ENCODE data around the gene WTIP. TPM values are rescaled to one million over a fixed set of nuclear protein-coding genes. Genes with fewer than 3 reads are reported as not detected.
"Not testable (repeated sequence)": the region's sequence is repeated elsewhere in the genome, so short reads cannot be mapped to it uniquely, and the experiment has no call there.

Gene WTIP
- total and polyA plus RNA-seq, 4 experiments from 2014 or later = 0.23 to 0.39 TPM; not detected in 2

DNA sequence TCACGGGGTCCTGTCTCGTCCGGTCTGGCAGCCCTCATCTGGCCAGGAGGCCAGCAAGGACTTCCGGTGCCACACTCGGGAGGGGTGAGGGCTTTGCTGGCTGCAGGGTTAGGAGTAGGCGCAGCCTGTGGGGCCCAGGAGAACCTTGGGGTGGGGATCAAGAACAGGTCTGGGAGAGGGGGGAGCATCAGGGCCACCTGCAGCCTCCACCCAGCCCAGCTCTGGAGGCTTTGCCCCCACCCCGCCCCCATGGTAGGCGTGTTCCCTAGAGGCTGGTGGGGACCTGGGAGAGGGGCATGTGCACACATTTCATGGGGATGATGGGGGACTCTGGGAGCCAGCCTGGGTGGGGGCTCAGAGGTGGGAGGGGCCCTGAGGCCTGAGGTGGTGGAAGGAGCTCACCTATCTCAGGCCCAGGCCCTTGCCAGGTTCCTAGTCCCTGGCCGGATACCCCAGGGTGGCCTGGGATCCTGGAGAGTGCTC lies 23.3 kb downstream of the WTIP start:
- intact Hi-C loops (cut with micrococcal nuclease) = no loop called here
- H3K4me1 ChIP-seq (ENCODE audit: insufficient read depth, low read length) = peaks cover 12% of the 10 kb centered on the region
- no peak overlapping the region for H3K4me3 Mint-ChIP-seq
- H3K9me3 ChIP-seq (ENCODE audit: control insufficient read depth in 1 of 2, low read length in 2 of 2) = no peaks in the 10 kb centered on the region
- DNase-seq = no peak
- H3K27me3 ChIP-seq (ENCODE audit: insufficient read depth, low read length) = no peaks in the 10 kb centered on the region
- H3K27me3 Mint-ChIP-seq = peaks cover 0 to 13% of the 10 kb centered on the region in 2 donors
- no peaks in the 10 kb centered on the region for H3K36me3 ChIP-seq (ENCODE audit: insufficient read depth, low read length)
- H3K4me1 Mint-ChIP-seq = peaks cover 1 to 14% (median 7%) of the 10 kb centered on the region in 4 donors
- H3K27ac Mint-ChIP-seq = no peak overlapping the region
- H3K9me3 Mint-ChIP-seq = peaks cover 0 to 9% (median 1%) of the 10 kb centered on the region in 8 donors
- POLR2A ChIA-PET (ENCODE audit: partially characterized antibody) = no interaction called here
- H3K4me3 ChIP-seq (ENCODE audit: low read length in 2 of 2) = no peak overlapping the region
- H3K36me3 Mint-ChIP-seq = peaks cover 0 to 1% of the 10 kb centered on the region in 2 donors
- no peak overlapping the region for H3K27ac ChIP-seq (ENCODE audit: low read depth, low read length)
- CTCF ChIA-PET (ENCODE audit: partially characterized antibody) = no interaction called here

DNA sequence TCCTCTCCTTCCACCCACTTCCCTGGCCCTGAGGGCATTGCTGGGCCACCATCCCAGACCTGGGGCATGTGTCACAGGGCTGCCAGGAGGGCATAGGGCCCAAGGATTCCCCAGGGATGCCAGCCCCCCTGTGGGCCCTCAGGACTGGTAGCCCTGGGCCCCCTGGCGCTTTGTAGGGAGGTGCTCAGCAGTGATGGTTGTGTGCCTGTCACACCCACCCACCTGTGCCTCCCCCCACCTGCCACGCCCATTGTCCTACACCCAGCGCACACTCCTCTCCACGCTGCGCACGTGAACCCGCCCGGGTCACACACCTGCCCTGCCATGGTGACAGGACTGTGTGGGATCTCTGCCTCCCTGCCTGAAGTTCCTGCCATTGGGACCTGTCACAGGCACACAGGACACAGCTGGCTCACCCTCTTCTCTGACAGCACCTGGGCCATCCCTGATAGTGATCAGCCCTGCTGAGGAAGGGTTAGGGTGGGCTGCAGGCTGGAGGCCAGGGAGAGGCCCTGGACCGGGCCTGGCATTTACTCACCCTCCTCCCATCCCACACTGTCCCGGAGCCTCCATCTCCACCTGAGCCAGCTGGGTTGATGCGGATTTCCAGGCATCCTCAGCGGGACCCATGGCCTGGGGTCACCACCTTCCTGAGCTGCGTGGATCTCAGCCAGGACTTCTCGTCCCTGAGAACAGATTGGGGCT lies 23.9 kb downstream of the WTIP start:
- Histone ChIP-seq H3K9me3 (ENCODE audit: control insufficient read depth in 1 of 2, low read length in 2 of 2) (no peaks in the 10 kb centered on the region), H3K27ac (ENCODE audit: low read depth, low read length) (no peak overlapping the region), H3K27me3 (ENCODE audit: insufficient read depth, low read length) (no peaks in the 10 kb centered on the region), H3K4me3 (ENCODE audit: low read length in 2 of 2) (no peak overlapping the region), H3K4me1 (ENCODE audit: insufficient read depth, low read length) (peaks cover 12% of the 10 kb centered on the region), H3K36me3 (ENCODE audit: insufficient read depth, low read length) (no peaks in the 10 kb centered on the region)
- peaks cover 0 to 11% of the 10 kb centered on the region in 2 donors for H3K27me3 Mint-ChIP-seq
- no peak overlapping the region for H3K4me3 Mint-ChIP-seq
- H3K36me3 Mint-ChIP-seq = peaks cover 0 to 1% of the 10 kb centered on the region in 2 donors
- H3K4me1 Mint-ChIP-seq = peaks cover 1 to 10% (median 6%) of the 10 kb centered on the region in 4 donors
- ChIA-PET CTCF (ENCODE audit: partially characterized antibody) (no interaction called here), POLR2A (ENCODE audit: partially characterized antibody) (no interaction called here)
- intact Hi-C loops (cut with micrococcal nuclease) = no loop called here
- peaks cover 0 to 13% (median 5%) of the 10 kb centered on the region in 8 donors for H3K9me3 Mint-ChIP-seq
- H3K27ac Mint-ChIP-seq = no peak overlapping the region
- no peak for DNase-seq

DNA sequence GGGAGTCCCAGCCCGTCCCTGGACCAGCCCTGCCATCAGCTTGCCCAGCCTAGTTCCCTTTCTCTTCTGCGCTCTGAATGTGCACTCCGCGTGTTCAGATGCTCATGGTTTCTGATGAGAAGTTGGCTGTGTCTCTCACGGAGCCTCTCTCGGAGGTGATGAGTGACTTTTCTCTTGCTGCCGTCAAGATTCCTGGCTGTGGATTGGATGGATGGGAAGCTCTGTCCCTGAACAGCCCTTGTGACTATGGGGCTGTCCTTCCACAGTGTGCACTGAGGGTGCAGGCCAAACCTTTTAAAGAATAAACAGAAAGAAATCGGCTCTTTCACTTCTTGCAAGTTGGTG lies 24.4 kb downstream of the WTIP start:
- H3K9me3 Mint-ChIP-seq = peaks cover 2 to 18% (median 11%) of the 10 kb centered on the region in 8 donors
- POLR2A ChIA-PET (ENCODE audit: partially characterized antibody) = no interaction called here

DNA sequence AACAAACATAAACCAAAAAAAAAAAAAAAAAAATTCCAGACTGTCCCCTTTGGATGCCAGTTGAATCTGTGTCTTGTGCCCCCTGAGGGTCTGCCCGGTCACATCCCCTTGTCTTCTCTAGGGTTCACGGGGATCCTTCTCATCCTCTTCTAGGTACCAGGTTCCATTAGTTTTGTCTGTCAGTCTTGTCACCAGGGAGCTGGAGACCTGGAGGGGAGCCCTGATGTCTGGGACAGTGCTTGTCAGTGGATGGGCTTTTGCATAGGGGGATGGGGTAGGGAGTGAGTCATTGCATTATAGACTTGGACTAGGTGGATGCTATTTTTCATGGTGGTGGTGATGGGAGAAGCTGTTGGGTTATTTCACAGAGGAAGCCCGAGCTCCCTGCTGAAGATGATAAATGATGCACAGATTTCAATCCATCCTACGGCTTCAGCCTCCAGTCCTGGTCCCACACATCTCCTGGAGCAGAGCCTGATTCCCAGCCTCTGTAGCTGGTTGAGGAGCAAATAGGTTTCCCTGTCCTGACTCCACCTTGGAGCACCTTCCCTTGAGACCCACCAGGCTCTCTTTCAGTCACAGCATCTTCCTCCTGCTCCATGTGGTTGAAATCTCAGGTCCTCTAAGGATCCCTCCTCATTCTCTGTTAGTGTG lies 26.0 kb downstream of the WTIP start:
- Mint-ChIP-seq H3K27ac (no peak overlapping the region), H3K4me1 (peaks cover 0 to 1% (median 0%) of the 10 kb centered on the region in 4 donors), H3K27me3 (peaks cover 0 to 15% of the 10 kb centered on the region in 2 donors), H3K36me3 (peaks cover 0 to 1% of the 10 kb centered on the region in 2 donors), H3K4me3 (no peak overlapping the region), H3K9me3 (peaks cover 2 to 28% (median 19%) of the 10 kb centered on the region in 8 donors)
- no peaks in the 10 kb centered on the region for H3K27me3 ChIP-seq (ENCODE audit: insufficient read depth, low read length)
- ChIA-PET POLR2A (ENCODE audit: partially characterized antibody) (no interaction called here), CTCF (ENCODE audit: partially characterized antibody) (no interaction called here)
- H3K4me3 ChIP-seq (ENCODE audit: low read length in 2 of 2) = no peak overlapping the region
- DNase-seq = no peak
- H3K9me3 ChIP-seq (ENCODE audit: control insufficient read depth in 1 of 2, low read length in 2 of 2) = no peaks in the 10 kb centered on the region
- H3K36me3 ChIP-seq (ENCODE audit: insufficient read depth, low read length) = no peaks in the 10 kb centered on the region
- intact Hi-C loops (cut with micrococcal nuclease) = no loop called here
- H3K4me1 ChIP-seq (ENCODE audit: insufficient read depth, low read length) = no peaks in the 10 kb centered on the region
- H3K27ac ChIP-seq (ENCODE audit: low read depth, low read length) = no peak overlapping the region

More for the DNA sequence above, 24.4 kb downstream of the WTIP start:
- no peaks in the 10 kb centered on the region for H3K36me3 ChIP-seq (ENCODE audit: insufficient read depth, low read length)
- CTCF ChIA-PET (ENCODE audit: partially characterized antibody) = no interaction called here
- H3K4me3 ChIP-seq (ENCODE audit: low read length in 2 of 2) = no peak overlapping the region
- H3K27me3 ChIP-seq (ENCODE audit: insufficient read depth, low read length) = no peaks in the 10 kb centered on the region
- DNase-seq = no peak
- H3K27ac ChIP-seq (ENCODE audit: low read depth, low read length) = no peak overlapping the region
- Mint-ChIP-seq H3K4me1 (peaks cover 1 to 8% (median 5%) of the 10 kb centered on the region in 4 donors), H3K36me3 (peaks cover 0 to 1% of the 10 kb centered on the region in 2 donors), H3K27ac (no peak overlapping the region), H3K4me3 (no peak overlapping the region), H3K27me3 (peaks cover 0 to 13% of the 10 kb centered on the region in 2 donors)
- no peaks in the 10 kb centered on the region for H3K9me3 ChIP-seq (ENCODE audit: control insufficient read depth in 1 of 2, low read length in 2 of 2)
- intact Hi-C loops (cut with micrococcal nuclease) = no loop called here
- peaks cover 8% of the 10 kb centered on the region for H3K4me1 ChIP-seq (ENCODE audit: insufficient read depth, low read length)

DNA sequence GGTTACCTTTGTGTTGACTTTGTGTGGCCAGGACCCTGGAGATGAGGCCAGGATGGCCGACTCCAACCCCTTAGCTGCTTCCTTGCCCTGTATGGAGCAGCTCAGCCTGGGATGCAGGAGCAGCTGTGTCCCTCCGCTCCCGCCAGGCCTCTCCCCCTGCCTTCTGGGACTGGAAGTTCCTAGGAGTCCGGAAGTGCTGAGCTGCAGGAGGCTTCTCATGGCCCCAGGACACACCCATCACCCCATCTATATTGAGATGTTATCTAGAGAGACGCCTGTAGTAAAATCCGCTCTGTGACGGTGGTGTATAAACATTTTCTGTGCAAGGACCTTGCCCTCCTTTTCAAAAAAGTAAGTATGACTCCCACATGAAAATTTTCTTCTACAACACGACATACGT lies 27.0 kb downstream of the WTIP start:
- Histone ChIP-seq H3K9me3 (ENCODE audit: control insufficient read depth in 1 of 2, low read length in 2 of 2) (no peaks in the 10 kb centered on the region), H3K27ac (ENCODE audit: low read depth, low read length) (no peak overlapping the region), H3K36me3 (ENCODE audit: insufficient read depth, low read length) (no peaks in the 10 kb centered on the region), H3K4me3 (ENCODE audit: low read length in 2 of 2) (no peak overlapping the region), H3K27me3 (ENCODE audit: insufficient read depth, low read length) (no peaks in the 10 kb centered on the region), H3K4me1 (ENCODE audit: insufficient read depth, low read length) (no peaks in the 10 kb centered on the region)
- no peak for DNase-seq
- H3K4me3 Mint-ChIP-seq = no peak overlapping the region
- peaks cover 2 to 28% (median 19%) of the 10 kb centered on the region in 8 donors for H3K9me3 Mint-ChIP-seq
- ChIA-PET POLR2A (ENCODE audit: partially characterized antibody) (no interaction called here), CTCF (ENCODE audit: partially characterized antibody) (no interaction called here)
- no peak overlapping the region for H3K27ac Mint-ChIP-seq
- H3K36me3 Mint-ChIP-seq = peaks cover 0 to 1% of the 10 kb centered on the region in 2 donors
- intact Hi-C loops (cut with micrococcal nuclease) = no loop called here
- peaks cover 0 to 11% of the 10 kb centered on the region in 2 donors for H3K27me3 Mint-ChIP-seq
- no peaks in the 10 kb centered on the region for H3K4me1 Mint-ChIP-seq

DNA sequence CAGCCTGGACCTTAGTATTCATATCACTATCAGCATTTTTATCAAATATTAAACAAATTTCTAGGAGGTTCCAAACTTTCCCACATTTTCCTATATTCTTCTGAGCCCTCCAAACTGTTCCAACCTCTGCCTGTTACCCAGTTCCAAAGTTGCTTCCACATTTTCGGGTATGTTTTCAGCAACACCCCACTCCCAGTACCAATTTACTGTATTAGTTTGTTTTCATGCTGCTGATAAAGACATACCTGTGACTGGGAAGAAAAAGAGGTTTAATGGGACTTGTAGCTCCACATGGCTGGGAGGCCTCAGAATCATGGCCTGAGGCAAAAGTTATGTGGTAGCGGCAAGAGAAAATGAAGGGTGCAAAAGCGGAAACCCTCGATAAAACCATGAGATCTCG lies 29.3 kb downstream of the WTIP start:
- H3K4me3 ChIP-seq (ENCODE audit: low read length in 2 of 2); H3K4me1 Mint-ChIP-seq; intact Hi-C loops (cut with micrococcal nuclease); CTCF ChIA-PET (ENCODE audit: partially characterized antibody); H3K4me1 ChIP-seq (ENCODE audit: insufficient read depth, low read length); H3K27ac ChIP-seq (ENCODE audit: low read depth, low read length); H3K36me3 Mint-ChIP-seq; H3K4me3 Mint-ChIP-seq; H3K9me3 ChIP-seq (ENCODE audit: control insufficient read depth in 1 of 2, low read length in 2 of 2); H3K27me3 ChIP-seq (ENCODE audit: insufficient read depth, low read length); POLR2A ChIA-PET (ENCODE audit: partially characterized antibody); H3K36me3 ChIP-seq (ENCODE audit: insufficient read depth, low read length); DNase-seq; H3K27ac Mint-ChIP-seq: not testable (repeated sequence)
- Mint-ChIP-seq H3K9me3 (peaks cover 2 to 28% (median 19%) of the 10 kb centered on the region in 8 donors), H3K27me3 (peaks cover 2 to 11% of the 10 kb centered on the region in 2 donors)

DNA sequence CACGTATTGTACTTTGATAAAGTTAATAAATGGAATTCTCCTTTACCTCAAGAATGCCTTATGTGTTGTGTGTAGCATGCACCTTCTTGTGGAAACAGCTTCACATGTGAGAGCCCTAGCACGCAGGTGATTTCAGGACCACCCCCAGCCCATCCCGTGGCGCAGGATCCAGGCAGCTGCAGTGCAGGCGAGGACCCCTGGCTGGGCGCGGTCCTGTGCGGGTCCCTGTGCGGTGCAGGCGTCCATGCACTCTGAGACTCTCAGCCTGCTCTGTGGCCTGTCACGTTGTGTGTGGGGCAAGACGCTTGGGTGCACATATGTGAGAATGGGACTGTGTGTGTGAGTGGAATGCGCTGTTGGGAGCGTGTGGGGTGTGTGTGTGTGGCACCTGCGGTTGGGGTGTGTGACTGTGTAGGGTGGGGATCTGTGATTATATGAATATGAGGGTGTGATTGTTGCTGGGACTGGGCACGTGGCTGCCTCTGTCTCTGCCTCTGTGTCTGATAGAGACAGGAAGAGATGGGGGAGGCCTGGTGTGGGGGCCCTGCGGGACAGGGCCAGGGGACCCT lies 30.8 kb downstream of the WTIP start:
- Histone ChIP-seq H3K27ac (ENCODE audit: low read depth, low read length) (no peak overlapping the region), H3K27me3 (ENCODE audit: insufficient read depth, low read length) (no peaks in the 10 kb centered on the region), H3K4me3 (ENCODE audit: low read length in 2 of 2) (no peak overlapping the region), H3K4me1 (ENCODE audit: insufficient read depth, low read length) (no peaks in the 10 kb centered on the region), H3K9me3 (ENCODE audit: control insufficient read depth in 1 of 2, low read length in 2 of 2) (no peaks in the 10 kb centered on the region), H3K36me3 (ENCODE audit: insufficient read depth, low read length) (no peaks in the 10 kb centered on the region)
- CTCF ChIA-PET (ENCODE audit: partially characterized antibody) = no interaction called here
- no peak for DNase-seq
- Mint-ChIP-seq H3K4me1 (no peaks in the 10 kb centered on the region), H3K4me3 (no peak overlapping the region), H3K27ac (no peak overlapping the region), H3K27me3 (peaks cover 2 to 11% of the 10 kb centered on the region in 2 donors), H3K36me3 (peaks cover 0 to 1% of the 10 kb centered on the region in 2 donors), H3K9me3 (peaks cover 2 to 28% (median 19%) of the 10 kb centered on the region in 8 donors)
- intact Hi-C loops (cut with micrococcal nuclease) = no loop called here
- POLR2A ChIA-PET (ENCODE audit: partially characterized antibody) = no interaction called here

Data from CD4-positive, alpha-beta memory T cell (primary cell).